Choroid plexus epithelial cell (primary cell): ENCODE data around the gene CADM1.
A peak's percentile ranks its signal among the peaks of the same experiment; 100 is the strongest.

Experiments used
- DNase-seq: peaks from one replicate; pipeline ENCODE4 v3.0.0-alpha.2; 2010; ENCODE audit warnings: low read depth
- H3K4me3 ChIP-seq: 2 replicates; pipeline ENCODE4 v1.5.1; 2011; ENCODE audit warnings: low read depth, mild to moderate bottlenecking, control low read depth, low read length, moderate library complexity
- TF ChIP-seq, protein P1 (sequence below): conservative IDR thresholded peaks from 2 replicates; pipeline ENCODE4 v1.5.1; 2011; ENCODE audit warnings: low read depth, mild to moderate bottlenecking, control low read depth, inconsistent platforms, low read length, moderate library complexity

The CADM1 gene

DNA sequence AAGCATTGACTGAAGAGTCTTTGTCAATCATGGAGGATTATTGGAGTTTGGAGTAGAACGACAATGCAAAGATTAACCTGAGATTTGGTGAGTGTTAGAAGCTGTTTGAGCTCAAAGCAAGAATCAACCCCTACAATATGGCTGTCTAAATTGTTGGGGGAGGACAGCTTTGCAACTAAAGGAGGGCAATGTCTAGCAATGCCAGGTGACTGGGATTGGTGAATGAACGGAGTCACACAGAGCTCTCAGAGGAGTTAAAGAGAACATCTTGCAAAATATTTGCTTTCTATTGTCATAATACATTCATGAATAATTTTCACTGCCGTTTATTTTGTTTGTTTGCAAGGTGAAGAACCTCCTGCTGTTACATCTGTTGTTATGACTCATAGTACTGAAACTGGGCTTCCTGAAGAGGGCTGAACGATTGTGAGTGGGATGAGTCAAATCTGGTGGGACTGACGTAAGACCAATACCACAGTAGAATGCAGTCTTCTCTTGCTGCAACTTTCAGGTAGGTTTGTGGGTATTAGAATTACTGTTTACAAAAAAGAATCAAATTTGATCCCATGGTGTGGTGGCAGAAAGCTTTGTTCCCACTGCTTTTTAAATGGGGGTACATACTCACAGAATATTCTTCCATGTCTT lies 281.9 kb downstream of the CADM1 start:
- TF ChIP-seq, protein P1, sequence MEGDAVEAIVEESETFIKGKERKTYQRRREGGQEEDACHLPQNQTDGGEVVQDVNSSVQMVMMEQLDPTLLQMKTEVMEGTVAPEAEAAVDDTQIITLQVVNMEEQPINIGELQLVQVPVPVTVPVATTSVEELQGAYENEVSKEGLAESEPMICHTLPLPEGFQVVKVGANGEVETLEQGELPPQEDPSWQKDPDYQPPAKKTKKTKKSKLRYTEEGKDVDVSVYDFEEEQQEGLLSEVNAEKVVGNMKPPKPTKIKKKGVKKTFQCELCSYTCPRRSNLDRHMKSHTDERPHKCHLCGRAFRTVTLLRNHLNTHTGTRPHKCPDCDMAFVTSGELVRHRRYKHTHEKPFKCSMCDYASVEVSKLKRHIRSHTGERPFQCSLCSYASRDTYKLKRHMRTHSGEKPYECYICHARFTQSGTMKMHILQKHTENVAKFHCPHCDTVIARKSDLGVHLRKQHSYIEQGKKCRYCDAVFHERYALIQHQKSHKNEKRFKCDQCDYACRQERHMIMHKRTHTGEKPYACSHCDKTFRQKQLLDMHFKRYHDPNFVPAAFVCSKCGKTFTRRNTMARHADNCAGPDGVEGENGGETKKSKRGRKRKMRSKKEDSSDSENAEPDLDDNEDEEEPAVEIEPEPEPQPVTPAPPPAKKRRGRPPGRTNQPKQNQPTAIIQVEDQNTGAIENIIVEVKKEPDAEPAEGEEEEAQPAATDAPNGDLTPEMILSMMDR: no peak
- DNase-seq: peak; percentile 98
- H3K4me3 ChIP-seq: no peak overlapping the region

DNA sequence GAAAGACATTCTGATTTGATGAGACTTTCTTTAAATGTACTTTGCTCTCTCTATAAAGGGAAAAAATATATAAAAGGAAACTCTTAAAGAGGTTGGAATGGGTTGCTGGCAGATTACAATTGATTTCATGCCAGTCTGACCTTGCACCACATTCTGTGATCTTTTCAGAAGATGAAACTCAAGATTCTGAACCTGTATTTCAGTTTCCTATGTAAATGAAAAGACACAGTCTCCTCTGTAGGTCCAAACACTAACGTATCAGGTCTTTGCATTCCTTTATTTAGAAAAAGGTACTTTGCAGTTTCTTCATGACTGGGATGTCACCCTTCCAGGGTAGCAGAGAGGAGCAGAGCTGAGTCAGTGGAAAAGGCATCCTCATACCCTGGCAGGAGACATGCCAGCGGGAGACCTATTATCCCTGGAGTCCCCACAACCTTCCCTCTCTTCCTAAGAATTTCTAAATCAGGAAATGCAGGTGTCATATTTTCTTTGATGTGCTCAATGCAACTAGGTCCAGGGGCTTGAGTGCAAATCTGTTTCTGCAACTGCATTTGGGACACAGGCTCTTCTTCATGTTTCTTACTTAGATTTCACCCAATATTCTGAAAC lies 282.6 kb downstream of the CADM1 start:
- TF ChIP-seq, protein P1: no peak
- DNase-seq: no peak
- no peak overlapping the region for H3K4me3 ChIP-seq

DNA sequence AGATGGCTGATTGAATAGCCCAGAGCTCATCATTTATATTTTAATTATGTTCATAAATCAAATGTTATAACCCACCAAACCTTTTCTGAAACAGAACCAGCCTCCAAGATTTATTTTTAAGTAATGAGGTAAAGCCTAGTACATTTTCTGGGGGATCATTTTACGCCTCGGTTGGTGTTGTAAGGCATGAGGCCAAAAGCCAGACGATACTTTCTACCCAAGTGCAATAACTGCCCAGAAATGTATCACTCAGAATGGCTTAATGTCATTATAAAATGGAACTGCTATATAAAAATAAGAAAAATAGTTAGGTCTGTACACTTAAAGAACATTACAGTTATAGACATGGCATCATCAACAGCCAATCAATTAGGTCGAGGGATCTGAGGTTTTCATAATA lies 283.3 kb downstream of the CADM1 start:
- H3K4me3 ChIP-seq: no peak overlapping the region
- no peak for DNase-seq
- TF ChIP-seq, protein P1: no peak

DNA sequence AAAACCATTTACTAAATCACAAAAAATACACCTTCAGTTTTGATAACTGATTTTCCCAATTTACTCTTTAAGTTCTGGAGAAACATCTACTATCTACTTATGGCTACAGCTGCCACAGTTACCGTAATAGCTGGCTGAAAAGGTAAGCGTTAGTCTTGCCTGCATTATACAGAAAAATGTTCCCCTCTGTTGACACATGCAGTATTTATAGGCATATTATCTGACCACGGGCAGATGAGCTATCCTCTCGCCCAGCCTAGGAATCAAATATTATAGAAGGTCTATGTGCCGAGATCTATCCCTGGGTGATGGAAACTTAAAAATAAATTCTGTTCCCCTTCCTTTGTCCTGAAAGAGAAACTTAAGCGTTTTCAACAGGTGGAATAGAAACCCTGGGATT lies 283.8 kb downstream of the CADM1 start:
- no peak overlapping the region for H3K4me3 ChIP-seq
- TF ChIP-seq, protein P1: no peak
- no peak for DNase-seq

DNA sequence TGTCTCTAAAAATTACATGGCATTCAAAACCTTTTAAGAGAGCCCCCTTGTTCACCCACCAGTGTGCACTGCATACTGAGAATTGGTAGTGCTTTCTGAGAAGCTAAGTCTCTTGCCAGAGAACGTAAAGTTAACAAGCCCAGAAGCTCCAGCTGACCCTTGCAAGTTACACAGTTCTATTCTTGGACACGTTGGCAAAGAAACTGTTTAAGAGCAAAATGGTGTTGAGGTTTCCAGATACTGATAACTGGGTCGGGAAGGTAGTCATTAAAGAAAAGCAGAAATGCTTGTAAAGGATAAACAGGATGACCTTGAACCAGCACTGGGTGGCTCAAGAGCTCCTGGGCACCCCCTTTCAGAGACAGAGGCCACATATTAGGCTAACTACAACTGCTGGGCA lies 284.8 kb downstream of the CADM1 start:
- no peak overlapping the region for H3K4me3 ChIP-seq
- DNase-seq: no peak
- TF ChIP-seq, protein P1: no peak

DNA sequence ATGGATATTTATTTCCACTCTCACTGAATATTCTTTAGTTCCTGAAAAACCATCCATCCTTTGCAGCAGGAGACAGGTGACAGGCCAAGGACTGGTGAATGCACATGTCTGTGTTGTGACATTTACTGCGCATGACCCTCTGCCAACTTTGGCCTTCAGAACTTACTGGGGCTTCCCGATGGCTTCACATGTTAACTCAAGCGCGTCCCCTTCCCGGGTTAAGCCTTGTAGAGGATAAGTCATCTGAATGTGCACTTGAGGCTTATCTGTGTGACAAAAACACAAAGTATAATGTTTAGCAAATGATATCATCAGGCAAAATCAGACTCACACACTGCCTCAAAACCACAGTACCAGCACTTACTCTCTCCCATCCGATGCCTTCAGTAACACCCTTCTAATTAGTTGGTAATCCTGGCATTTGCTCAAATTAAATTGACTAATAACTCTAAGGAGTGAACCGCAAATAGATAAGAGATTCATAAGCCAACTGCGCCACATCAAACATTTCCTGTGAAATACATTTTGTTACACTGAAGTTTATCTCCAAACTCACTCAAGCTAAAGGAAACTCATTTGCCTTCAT lies 286.4 kb downstream of the CADM1 start:
- H3K4me3 ChIP-seq: no peak overlapping the region
- TF ChIP-seq, protein P1: no peak
- DNase-seq: no peak
